G401.6 (cell line): ENCODE data around the gene EMC9.

Experiments used
- FAIRE-seq: peaks from 2 replicates; lab custom pipeline; 2012; peaks lifted over from hg19 to GRCh38; lab: Jason Lieb, UNC

Gene EMC9

GRCh38 chr14:24149302-24149969 lies 8.0 kb upstream of the EMC9 start:
- FAIRE-seq = no peak

DNA sequence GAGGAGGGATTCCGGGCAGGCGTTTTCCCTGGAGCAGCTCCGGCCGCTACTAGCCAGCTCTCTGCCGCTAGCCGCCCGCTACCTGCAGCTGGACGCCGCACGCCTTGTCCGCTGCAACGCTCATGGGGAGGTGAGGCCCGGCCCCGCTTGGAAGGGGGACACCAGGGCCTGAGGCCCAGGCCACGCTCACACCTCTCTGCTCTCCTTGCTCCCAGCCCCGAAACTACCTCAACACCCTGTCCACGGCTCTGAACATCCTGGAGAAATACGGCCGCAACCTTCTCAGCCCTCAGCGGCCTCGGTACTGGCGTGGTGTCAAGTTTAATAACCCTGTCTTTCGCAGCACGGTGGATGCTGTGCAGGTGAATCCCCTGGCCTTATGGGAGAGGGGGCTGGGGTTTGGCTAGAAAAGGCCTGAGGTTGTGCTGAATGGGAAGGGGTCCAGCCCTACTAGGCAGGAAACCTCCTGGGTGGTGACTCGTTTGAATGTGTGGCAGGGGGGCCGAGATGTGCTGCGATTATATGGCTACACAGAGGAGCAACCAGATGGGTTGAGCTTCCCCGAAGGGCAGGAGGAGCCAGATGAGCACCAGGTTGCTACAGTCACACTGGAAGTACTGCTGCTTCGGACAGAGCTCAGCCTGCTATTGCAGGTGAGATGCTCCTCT lies 6.5 kb upstream of the EMC9 start:
- FAIRE-seq = no peak

- FAIRE-seq = peak; percentile 98
These were observed 5.8 kb upstream of the EMC9 start, which contains the start of gene RNF31 for GRCh38 chr14:24146978-24147760. Gene RNF31 (plus strand): TSS chr14:24147498. CDS start chr14:24147699, 201 bp downstream.

DNA sequence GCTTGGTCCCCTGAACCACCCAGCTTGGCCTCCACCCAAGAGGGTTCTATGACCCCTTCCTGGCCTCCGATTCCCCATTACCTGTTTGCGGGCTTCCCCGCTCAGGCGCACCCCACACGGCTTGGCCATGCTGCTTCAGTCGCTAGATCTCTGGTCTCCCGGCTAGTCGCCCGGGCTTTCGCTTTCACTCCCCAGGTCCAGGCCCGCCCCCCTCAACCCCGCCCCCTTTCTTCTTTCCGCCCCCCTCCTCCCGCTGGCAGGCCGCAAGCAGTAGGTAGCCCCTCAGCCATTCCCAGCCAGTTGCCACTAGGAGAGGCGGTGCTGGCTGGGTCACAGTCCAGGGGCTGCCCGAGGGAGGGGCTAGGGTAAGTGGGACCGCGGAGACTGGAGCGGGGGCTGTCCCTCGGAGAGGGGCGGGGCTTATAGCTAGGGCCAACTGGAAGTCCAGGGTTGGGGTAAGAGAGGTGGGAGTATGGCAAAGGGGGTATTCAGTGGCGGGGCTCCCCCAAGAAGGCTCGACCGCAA lies 5.1 kb upstream of the EMC9 start, which contains the start of gene PSME2:
TSS of gene PSME2 (minus strand) at position 158 of the 525 bp plus-strand sequence. CDS start at position 129, 29 bp downstream.
- FAIRE-seq = peak; percentile 93

DNA sequence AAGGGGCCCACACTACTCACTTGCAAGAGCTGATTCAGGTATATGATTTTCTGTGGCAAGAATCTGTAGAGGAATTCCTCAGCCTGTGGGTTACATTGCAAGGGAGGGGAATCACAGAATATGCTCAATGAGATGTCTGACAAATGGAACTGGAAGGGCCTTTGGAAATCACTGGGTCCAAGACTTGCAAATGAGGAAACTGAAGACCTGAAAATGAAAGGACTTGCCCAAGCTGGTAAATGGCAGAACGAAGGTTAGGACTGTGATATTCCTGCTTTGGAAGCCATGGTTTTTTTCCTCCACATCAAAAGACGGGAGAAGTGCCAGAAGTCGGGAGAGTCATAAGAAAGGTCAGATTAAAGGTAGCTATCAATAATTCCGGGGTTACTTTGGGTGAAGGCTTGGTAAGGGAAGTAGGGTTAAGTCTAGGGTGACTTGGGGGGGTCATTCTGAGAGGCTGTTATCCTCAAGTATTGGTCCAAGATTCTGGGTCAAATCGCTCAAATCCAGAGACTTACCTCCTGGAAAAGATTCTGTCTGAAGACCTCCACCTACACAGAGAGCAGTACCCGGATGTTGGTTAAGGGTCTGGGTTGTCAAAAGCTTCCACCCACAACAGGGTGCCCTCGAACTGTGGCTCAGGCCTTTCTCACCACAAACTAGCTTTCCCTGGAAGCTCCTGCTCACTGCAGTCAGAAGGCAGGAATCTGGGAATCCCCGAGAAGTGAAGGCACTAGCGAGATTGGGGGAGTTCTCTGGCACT lies 4.5 kb upstream of the EMC9 start:
- no peak for FAIRE-seq

DNA sequence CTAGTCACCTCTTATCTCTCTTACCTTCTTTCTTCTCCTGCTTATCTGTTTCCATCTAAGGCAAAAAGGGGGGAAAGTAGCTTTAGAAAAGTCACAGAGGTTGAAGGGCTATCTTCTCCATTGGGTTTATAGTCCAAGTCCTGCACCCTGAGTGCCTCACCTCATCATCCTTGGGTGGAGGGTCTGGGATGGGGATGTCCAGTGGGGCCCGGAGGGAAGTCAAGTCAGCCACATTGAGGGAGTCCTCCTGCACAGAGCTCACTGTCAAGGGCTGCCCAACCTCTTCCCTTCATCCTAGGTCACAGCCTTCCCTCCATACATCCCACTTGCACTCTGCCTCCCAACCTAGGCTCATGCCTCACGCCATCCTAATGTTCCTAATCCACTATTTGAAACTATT lies 3.8 kb upstream of the EMC9 start:
- FAIRE-seq = no peak

DNA sequence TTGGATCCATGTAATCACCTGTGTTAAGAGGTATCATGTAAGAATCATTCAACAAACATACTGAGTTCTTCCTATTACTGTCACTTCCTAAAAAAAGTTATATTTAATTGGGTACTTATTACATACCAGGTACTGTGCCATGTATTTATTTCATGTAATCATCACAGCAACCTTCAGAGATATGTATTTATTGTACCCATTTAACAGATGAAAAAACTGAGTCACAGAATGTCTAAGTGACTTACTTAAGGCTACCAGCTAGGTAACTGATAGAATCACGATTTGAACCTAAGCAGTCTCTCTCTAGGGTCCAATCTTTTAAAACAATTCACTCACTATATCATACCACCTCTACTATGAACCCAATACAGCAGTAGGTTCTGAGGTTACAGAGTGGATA lies 3.1 kb upstream of the EMC9 start:
- no peak for FAIRE-seq

GRCh38 chr14:24143511-24143910 lies 2.1 kb upstream of the EMC9 start:
- no peak for FAIRE-seq

- no peak for FAIRE-seq
These were observed 2.0 kb downstream of the EMC9 start for GRCh38 chr14:24139272-24139934.

DNA sequence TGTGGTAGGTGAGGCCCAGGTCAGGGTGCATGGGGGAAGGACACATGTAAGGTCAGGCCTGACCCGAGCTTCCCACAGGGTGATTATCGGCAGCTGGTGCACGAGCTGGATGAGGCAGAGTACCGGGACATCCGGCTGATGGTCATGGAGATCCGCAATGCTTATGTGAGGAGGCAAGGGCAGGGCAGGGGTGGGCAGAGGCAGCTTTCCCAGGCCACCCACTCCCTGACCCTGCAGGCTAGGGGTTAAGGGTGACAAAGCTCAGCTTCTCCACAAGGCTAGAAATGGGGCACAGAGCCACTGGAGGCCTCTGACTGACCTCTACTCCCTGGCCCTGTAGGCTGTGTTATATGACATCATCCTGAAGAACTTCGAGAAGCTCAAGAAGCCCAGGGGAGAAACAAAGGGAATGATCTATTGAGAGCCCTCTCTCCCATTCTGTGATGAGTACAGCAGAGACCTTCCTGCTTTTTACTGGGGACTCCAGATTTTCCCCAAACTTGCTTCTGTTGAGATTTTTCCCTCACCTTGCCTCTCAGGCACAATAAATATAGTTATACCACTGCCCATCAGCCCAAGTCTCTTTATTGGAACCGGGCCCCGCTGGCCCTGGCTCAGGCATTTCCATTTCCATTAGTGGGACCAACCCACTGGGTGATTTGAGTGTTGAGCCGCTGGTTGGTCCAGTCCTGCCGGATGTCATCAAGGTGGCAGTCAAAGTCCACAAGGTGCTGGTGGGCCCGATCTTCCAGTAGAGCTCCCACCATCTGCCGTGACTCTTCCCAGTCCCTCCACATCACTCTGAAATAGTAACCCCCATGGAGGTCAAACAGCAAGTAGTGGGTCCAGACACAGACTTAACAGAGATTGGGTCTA lies 2.8 kb downstream of the EMC9 start:
- FAIRE-seq = no peak

- no peak for FAIRE-seq
These were observed 3.6 kb downstream of the EMC9 start for GRCh38 chr14:24137529-24138395.

GRCh38 chr14:24136684-24137528 lies 4.5 kb downstream of the EMC9 start:
- FAIRE-seq = no peak

DNA sequence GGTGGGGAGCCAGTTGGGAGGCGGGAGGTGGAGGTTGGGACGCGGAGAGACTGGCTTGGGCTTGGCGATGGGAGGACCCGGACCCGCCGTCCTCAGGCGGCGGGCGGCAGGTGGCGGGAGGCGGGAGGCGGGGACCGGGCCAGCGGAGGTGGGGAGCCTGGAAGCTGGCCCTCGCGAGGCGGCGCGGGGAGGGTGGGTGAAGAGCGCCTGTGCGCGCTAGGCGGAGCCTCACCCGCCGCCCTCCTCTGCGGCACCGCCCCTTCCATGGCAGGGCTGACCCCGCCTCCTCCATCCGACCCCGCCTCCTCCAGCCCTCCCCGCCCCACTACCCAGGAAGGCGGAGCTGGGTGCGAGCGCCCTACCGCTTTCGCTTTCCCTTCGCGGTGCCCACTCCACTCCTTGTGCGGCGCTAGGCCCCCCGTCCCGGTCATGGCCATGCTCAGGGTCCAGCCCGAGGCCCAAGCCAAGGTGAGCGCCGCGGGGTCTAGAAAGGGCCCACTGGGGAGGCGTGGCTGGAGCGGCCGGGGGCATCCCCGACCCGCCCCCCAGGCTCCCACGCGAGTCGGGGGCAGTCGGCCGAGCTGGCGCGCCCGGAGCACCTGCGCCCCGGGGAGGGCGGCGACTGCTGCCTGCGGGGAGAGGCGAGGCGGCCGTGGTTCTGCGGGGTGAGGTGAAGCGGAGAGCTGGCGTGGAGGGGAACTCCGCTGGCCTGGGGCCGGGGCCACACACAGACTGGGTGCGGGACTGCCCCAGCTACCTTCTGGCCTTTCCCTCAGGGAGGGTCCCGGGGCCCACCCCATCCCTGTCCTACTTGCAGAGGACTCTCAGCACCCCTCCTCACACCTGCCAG lies 5.3 kb downstream of the EMC9 start, which contains the start of gene PSME1:
TSS of gene PSME1 (plus strand) at position 361 of the 850 bp plus-strand sequence. CDS start at position 430, 69 bp downstream.
- FAIRE-seq = peak; percentile 66

DNA sequence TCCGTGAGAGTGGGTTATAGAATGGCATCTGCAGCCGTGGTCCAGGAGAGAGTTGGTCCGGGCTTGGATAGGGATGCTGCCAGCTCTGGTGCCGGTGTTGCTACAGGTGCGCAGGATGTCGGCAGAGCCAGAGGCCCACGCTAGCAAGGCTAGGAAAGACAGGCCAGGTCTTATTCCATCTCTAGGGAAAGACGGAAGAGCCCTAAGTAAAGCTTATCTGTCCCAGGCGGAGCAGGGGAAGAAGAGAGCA lies 5.9 kb downstream of the EMC9 start:
- FAIRE-seq = no peak

DNA sequence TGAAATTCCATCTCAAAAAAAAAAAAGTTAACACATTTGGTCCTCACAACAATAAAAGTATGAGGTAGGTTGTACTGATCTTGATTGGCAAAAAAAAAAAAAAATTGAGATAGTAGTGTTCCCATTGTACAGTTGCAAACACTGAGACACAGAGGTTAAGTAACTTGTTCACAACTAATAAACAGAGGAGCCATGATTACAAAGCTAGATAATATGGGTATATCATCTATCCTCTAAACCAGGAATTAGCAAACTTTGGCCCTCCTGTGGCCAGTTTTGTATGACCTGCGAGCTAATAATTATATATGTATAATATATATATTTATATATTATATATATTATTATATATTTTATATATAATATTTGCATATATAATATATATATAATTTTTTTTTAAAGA lies 7.7 kb downstream of the EMC9 start:
- FAIRE-seq = no peak

GRCh38 chr14:24132976-24133375 lies 8.4 kb downstream of the EMC9 start:
- no peak for FAIRE-seq

DNA sequence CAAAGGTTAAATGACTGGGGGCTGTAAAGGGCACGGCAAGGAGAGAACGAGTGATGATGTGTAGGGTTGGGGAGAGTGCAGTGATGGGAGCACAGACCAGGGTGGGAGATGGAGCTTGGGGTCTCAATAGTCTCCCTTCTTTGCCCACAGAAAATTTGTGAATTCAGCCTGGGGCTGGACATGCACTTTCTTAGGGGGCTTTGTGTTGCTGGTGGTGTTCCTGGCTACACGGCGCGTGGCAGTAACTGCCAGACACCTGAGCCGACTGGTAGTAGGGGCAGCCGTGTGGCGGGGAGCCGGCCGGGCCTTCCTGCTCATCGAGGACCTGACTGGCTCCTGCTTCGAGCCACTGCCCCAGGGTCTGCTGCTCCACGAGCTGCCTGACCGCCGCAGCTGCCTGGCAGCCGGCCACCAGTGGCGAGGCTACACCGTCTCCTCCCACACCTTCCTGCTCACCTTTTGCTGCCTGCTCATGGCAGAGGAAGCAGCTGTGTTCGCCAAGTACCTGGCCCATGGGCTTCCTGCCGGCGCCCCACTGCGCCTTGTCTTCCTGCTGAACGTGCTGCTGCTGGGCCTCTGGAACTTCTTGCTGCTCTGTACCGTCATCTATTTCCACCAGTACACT lies 9.2 kb downstream of the EMC9 start:
- FAIRE-seq = no peak
